ENCODE data around the gene PAEP.

DNA sequence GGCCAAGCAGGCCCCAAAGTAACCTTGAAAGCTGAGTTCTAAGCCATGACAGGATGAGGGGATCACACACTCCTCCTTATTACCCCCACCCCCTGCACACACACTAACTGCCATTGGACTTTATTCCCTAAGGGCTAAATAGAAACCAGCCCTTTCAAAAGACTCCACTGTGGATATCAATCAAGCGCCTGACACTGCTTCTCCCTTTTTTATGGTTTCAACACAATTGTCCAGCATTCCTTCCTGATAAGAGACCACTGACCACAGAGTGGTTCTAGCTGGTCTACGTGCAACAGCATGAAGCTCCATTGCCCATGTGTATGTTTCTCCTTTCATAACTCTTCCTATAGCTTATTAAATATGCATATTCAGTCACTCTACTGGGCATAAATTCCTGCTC lies 34.7 kb downstream of the PAEP start:
- TF ChIP-seq TCF7L2 (IDR thresholded peaks at IDR 0.05; ENCODE audit: low read depth, low read length), result no peak
- no peak for TF ChIP-seq POLR2AphosphoS5 (IDR thresholded peaks at IDR 0.05; ENCODE audit: low read depth, low read length)
- TF ChIP-seq, protein P1, sequence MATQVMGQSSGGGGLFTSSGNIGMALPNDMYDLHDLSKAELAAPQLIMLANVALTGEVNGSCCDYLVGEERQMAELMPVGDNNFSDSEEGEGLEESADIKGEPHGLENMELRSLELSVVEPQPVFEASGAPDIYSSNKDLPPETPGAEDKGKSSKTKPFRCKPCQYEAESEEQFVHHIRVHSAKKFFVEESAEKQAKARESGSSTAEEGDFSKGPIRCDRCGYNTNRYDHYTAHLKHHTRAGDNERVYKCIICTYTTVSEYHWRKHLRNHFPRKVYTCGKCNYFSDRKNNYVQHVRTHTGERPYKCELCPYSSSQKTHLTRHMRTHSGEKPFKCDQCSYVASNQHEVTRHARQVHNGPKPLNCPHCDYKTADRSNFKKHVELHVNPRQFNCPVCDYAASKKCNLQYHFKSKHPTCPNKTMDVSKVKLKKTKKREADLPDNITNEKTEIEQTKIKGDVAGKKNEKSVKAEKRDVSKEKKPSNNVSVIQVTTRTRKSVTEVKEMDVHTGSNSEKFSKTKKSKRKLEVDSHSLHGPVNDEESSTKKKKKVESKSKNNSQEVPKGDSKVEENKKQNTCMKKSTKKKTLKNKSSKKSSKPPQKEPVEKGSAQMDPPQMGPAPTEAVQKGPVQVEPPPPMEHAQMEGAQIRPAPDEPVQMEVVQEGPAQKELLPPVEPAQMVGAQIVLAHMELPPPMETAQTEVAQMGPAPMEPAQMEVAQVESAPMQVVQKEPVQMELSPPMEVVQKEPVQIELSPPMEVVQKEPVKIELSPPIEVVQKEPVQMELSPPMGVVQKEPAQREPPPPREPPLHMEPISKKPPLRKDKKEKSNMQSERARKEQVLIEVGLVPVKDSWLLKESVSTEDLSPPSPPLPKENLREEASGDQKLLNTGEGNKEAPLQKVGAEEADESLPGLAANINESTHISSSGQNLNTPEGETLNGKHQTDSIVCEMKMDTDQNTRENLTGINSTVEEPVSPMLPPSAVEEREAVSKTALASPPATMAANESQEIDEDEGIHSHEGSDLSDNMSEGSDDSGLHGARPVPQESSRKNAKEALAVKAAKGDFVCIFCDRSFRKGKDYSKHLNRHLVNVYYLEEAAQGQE (IDR thresholded peaks at IDR 0.05; ENCODE audit: insufficient read depth in 1 of 2, low read depth in 2 of 2, low read length in 1 of 2), result no peak
- TF ChIP-seq, protein P2, sequence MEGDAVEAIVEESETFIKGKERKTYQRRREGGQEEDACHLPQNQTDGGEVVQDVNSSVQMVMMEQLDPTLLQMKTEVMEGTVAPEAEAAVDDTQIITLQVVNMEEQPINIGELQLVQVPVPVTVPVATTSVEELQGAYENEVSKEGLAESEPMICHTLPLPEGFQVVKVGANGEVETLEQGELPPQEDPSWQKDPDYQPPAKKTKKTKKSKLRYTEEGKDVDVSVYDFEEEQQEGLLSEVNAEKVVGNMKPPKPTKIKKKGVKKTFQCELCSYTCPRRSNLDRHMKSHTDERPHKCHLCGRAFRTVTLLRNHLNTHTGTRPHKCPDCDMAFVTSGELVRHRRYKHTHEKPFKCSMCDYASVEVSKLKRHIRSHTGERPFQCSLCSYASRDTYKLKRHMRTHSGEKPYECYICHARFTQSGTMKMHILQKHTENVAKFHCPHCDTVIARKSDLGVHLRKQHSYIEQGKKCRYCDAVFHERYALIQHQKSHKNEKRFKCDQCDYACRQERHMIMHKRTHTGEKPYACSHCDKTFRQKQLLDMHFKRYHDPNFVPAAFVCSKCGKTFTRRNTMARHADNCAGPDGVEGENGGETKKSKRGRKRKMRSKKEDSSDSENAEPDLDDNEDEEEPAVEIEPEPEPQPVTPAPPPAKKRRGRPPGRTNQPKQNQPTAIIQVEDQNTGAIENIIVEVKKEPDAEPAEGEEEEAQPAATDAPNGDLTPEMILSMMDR (IDR thresholded peaks at IDR 0.05), result no peak

Data from Panc1 (cell line).